Embryonic facial prominence (tissue), 1 donor: ENCODE data around the gene TPO.

ENCODE experiments used
- DNase-seq: peaks from one replicate; pipeline ENCODE4 v3.0.0-alpha.2; 2016; ENCODE audit errors: extremely low spot score

Gene TPO

DNA sequence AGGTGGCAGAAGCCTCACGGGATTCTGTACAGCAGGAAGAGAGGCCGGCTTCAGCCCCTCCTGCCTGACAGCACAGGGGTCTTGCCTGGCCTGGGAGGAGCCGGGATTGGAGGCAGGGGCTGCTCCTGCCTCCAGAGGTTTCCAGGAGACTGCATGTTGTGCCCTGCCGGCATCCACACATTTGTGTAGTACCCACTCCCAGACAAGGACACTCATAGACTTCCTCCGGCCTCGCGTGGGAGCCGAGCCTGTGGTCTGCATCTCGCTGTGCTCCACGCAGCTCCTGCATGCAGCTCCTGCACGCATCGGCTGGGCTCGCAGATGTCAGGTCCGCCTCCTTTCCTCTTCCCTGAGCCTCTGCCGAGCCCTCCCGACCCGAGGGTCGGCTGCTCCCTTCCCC, 34.7 kb downstream of the TPO start:
- no peak for DNase-seq

DNA sequence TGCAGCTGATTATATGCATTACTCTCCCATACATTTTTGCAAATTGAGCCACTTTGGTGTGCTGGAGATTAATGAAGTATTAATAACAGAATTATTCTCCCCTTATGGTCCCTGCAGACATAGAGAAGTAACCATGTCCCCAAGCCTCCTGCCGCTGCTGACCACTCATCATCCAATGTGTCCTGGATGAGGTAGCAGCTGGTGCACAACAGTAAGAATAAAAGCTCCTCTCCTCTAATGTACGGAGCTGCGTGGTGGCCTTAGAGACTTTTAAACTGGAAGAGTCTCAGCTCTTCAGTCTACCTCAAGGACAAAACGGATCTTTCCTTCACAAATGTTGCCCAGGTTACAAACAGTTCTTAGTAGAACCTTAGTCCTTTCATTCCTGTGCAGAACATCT, 37.7 kb downstream of the TPO start:
- DNase-seq: no peak

DNA sequence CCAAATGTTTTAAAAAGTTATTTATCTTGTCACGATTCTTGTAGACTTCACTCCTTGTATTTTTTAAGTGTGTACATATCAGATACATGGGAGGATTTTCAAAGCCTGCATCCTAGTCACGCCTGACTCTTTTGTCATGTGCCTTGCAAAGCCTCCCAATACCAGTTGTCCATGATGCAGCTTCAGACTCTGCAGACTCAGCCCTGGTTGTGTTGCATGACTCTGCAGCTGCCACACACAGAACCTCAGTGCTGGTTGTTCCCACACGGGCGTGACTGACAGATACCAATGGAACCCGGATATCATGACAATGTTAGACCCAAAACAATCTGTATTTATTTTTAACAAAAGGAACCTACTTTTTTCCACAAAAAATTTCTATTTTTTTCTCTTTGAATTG, 38.2 kb downstream of the TPO start:
- no peak for DNase-seq

DNA sequence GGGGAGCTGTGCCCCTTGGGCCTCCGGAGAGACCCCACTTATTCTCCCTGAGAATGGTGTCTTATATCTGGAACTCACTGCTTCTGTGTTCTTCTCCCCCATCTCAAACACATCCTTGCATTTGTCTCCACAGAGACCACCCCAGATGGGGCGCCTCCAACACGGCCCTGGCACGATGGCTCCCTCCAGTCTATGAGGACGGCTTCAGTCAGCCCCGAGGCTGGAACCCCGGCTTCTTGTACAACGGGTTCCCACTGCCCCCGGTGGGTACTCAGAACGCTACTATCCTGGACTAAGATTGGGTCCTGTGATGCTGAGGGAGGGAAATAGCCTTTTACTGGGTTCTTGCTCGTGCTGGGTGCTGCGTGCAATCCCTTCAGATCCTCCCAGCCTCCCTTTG, 40.3 kb downstream of the TPO start:
- DNase-seq: no peak

DNA sequence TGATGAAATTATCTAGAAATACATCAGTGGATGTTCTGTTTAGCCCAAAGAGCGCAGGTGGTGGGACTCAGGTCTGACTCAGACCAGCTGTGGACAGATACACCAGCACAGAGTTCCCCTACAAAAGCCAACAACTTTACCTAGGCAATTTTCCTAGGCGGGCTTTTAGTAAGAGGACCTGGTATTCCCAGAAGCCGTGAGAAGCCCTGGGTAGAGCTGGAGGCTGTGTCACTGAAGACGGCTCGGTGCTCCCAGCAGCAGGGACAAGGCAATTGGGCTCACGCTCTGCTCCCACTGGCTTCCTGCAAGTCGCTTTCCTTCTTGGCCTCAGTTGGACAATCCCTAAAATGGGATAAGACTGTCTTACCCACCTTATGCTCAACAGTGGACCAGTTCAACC, 41.1 kb downstream of the TPO start:
- DNase-seq: no peak

DNA sequence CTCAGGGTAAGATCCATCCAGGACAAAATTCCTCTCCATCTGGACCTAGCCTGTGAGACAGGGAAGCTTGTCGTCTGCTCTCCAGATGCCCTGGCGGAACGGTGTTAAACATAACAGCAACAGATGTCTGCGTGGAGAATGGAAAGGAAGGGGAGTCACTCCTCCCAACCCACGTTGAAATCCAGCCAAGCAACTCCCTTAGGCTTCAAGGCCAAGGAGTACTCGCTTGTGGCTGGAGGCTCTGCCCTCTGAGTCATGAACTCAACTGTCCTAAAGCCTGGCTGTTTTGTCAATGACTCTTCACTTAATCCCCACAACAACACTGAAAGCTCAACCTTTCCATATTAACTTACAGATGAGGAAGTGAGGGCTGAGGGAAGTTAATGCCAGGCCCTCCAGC, 42.2 kb downstream of the TPO start:
- DNase-seq: no peak

DNA sequence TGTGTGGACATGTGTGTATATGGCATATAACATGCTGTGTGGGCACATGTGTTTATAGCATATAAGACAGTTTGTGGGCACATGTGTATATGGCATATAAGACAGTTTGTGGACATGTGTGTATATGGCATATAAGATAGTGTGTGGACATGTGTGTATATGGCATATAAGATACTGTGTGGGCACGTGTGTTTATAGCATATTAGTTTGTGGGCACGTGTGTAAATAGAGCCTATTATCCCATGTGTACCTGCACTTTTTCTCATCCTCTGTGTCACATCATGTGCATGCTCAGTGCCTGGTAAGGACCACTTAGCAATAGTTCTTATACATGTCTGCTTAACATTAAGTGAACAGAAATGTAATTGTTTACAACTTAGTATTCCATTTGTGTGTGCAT, 45.2 kb downstream of the TPO start:
- DNase-seq: no peak

DNA sequence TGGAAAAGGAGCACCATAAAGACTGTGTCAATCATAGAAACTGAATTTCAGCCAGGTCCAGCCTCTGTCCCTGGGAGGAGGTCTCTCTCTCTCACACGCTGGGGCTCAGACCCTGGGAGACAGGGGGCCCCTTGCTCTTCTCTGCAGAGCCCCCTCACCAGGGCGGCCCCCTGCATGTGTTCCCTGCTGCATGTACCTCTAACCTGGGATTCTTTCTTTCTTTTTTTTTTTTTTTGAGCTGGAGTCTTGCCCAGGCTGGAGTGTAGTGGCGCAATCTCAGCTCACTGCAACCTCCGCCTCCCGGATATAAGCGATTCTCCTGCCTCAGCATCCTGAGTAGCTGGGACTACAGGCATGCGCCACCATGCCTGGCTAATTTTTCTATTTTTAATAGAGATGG, 46.5 kb downstream of the TPO start:
- DNase-seq: no peak

DNA sequence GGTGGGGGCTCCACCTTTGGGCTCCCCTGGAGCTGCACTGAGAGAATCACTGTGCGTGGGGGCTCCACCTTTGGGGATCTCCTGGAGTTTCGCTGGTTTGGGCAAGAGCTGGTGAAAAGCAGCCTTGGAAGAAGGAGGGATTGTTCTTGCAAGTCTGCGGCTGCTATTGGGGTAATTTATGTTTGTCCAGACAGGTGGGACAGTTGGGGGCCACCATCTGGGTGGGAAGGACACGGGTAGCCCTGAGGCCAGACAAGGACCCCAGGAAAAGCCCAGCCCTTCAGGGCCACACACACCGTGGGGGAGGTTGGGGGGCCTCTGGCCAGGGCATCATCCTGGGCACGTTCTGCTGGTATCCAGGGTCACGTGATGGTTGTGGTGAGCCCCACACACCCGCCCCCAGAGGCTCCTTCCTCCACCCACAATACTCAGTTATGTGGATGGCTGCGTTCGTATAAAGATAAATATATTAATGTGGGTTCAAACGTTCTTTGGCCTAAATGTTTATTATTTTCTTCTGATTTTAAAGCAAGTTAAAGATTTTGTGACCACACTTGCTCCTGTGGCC, 47.7 kb downstream of the TPO start:
- DNase-seq: no peak

DNA sequence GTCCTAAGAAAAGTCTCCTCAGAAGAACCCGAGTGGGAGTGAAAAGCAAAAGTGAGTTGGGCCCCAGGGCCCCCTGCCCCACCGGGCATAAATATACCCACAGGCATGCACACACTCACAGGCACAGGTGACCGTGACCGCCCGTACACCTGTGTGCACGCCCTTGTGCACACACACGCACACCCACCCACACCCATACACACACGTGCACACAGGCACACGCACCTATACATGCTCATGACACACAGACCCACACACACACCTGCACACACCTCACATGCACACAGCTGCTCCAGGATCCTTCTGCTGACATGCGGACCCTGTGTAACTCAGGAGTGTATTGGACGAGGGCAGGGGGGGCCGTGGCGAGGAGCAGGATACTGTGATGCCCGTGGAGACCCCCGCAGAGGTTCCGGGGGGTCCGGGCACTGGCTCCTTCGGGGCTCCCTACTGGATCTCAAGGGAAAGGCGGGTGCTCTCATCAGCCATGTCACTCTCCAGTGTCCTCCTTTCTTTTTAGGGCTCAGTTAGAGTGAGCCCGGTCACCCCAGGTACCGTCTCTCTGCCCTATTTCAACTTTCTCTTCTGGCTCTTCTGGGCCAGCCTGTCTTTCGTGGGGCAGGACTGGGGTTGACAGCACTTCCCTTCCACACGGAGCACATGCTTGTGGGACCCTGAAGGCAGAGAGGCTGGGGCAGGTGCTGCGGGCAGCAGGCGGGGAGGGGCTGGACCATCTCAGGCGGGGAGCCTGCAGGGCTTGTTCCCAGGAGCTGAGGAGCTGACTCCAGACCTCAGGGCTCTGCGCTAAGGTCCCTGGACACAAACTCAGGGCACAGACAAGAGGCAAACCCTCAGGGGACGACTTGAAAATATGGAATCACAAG, 48.5 kb downstream of the TPO start:
- DNase-seq: no peak

DNA sequence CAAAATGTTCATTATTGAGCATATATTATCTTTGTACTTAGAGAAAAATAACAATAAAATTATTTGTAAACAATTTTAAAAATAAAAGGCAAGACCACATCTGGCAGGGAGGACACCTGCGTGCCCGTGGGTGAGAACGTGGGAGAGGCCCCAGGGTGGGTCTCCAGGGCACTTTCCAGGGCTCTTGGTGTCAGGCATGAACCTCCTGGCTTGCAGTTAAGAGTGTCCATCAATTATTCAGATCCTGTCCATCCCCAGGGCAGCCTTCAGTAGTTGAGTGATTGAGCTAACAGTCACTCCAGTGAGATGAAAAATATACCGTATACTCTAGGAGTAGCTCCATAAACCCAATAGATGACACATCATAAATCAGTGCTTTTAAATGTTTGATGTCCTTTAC, 49.7 kb downstream of the TPO start:
- DNase-seq: no peak

DNA sequence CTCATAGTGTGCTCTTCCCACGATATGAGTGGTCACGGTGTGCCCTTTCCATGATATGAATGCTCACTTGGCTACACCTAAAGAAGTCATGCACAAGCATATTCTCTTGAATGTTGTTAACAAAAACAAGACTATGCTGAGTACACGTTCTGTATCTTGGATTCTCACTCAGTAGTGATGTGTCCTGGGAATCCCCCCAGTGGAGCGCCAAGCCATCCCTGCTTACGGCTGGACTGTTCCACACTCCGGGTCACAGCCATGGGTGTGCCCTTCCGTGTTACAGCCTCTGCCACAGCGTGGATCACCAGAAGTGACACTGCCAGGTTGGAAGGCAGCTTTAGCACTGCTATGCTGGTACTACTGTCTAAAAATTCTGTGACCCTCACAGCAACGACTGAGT, 59.1 kb downstream of the TPO start:
- no peak for DNase-seq

DNA sequence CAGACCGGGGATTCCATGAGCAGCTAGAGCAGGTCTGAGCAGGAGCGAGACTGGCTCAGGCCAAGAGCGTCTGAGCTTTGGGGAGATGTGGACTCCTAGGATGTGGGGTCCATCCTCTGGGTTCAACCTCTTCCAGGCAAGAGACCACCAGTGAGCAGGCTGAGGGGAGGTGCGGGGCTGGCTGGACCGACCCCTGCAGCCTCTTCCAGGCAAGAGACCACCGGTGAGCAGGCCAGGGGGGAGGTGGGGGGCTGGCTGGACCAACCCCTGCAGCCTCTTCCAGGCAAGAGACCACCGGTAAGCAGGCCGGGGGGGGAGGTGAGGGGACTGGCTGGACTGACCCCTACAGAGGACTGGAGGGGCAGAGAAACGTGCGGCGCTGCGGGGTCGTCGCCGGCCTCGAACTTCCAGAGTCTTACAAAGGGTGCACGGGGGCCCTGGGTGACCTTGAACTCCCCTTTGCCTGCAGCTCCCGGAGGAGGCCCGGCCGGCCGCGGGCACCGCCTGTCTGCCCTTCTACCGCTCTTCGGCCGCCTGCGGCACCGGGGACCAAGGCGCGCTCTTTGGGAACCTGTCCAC, 63.4 kb downstream of the TPO start:
- no peak for DNase-seq

DNA sequence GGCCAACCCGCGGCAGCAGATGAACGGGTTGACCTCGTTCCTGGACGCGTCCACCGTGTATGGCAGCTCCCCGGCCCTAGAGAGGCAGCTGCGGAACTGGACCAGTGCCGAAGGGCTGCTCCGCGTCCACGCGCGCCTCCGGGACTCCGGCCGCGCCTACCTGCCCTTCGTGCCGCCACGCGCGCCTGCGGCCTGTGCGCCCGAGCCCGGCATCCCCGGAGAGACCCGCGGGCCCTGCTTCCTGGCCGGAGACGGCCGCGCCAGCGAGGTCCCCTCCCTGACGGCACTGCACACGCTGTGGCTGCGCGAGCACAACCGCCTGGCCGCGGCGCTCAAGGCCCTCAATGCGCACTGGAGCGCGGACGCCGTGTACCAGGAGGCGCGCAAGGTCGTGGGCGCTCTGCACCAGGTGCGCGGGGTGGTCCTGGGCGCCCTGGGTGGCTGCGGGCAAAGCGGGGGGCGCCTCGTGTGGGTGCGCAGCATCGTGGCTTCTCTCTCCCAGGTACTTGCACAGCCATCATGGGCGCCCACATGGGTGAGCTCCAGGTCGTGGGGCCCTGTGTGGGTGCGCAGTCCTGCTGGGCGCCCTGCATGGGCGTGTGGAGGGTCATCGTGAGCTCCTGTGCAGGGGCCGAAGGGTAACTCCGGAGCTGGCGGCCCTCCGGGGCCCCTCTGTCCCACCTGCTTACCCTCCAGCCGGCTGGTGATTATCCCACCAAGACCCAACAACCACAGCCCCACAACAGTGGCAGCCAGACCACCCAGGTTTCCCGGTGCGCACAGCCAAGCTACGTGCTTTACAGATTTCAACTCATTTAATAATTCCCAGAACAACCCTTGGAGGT, 64.2 kb downstream of the TPO start:
- DNase-seq: no peak

DNA sequence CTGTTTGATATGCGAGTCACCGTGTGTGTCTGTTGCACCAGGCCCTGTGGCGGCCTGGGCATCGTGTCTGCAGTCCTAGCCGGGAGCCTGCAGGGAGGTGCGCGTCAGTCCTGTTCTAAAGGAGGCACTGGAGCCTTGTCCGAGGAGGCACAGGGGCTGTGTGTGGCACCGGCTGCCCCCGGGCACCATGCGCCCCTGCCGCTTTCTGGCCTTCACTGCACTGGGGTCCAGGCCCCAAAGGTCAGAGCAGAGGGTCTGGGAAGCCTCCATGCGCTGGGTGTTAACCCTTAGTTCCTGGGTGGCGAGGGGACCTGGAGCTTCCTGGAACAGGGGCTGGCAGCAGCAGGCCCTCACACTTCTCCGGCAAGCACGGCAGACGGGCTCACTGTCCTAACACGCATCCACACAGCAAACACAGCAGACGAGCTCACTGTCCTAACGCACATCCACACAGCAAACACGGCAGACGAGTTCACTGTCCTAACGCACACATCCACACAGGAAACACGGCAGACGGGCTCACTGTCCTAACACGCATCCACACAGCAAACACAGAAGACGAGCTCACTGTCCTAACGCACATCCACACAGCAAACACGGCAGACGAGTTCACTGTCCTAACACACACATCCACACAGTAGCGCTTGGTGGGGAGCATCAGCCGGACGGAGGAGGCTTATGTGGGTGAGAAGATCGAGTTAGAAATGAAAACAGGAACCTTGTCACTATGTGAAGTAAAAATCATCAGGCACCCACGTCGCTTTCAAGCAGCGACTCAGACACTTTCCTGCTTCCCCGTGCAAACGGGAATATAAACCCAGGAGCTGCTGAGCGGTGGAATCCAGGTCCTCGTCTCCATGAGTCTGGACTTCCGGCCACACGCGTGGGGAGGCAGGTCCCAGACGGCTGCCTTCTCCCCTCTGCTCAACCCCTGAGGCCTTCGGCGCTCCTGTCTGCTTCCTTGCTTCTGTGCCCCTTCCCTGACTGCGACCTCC, 65.3 kb downstream of the TPO start:
- no peak for DNase-seq

DNA sequence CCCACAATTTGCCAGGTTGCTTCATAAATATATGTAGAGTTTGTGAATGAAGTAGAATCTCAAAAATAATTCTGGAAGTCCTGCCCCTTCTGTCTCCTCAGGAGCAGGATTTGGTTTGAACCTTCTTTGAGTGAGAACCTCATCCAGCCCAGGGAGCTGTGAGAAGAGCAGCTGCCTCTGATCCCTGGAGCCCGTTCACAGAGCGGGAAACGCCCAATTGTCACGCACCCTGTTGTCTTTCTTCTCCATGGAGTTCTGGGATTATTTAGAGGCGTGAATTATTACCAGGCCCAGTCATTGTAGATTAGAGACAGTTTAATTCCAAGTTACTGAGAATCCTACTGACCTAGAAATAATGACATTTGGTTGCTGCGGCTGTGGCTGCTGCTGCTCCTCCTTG, 66.1 kb downstream of the TPO start:
- no peak for DNase-seq

DNA sequence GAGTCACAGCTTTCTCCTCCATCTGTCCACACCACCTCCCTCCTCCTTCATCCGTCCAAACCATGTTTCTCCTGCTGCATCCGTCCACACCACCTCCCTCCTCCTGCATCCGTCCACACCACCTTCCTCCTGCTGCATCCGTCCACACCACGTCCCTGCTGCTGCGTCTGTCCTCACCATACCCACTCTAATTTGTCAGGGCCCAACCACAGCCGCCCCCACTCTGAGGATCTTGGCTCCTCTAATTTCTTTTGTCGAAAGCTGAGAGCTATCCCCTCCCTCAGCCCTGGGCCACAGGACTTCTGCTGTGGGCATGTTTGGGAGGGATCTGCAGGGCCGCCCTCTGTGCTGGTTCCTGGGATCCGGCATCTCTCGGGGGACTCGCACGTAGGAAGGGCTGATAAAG, 67.4 kb downstream of the TPO start:
- no peak for DNase-seq

DNA sequence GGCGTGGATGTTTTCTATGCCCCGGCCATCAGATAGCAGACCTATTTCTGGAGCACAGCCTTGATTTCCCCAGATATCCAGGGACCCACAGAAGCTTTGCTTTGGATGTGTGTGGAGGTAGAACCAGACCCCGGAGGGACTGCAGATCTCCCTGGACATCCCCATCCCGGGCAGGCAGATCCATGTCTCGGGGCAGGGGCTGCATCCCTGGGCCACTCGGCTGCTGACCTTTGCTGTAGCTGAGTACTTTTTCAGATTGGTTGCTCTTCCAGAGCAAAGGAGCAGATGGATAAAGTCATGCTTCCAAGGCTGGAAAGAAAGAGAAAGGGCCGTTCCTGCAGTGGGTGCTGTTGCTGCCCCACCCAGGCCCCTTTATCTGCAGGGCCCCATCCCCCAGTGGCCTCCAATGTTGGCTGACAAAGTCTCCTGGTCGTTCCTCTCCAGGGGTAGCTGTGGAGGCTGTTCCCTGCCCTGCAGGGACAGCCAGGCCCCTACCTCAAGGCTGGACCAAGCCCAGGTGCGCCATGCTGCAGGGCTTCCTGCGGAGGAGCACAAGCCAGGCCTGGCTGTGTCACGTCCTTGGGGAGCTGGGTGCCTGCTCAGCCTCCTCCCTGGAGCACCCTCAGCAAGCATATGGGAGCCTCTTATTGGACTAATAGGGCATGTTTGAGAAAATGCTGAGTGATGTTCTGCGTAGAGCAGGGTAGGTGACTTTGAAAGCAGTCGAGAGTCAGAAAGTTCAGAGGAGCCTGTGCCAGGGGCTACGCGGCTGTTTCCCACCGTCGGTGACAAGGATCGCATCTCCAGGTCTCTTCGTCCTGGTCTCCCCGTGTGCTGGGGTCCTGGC, 68.4 kb downstream of the TPO start:
- no peak for DNase-seq

DNA sequence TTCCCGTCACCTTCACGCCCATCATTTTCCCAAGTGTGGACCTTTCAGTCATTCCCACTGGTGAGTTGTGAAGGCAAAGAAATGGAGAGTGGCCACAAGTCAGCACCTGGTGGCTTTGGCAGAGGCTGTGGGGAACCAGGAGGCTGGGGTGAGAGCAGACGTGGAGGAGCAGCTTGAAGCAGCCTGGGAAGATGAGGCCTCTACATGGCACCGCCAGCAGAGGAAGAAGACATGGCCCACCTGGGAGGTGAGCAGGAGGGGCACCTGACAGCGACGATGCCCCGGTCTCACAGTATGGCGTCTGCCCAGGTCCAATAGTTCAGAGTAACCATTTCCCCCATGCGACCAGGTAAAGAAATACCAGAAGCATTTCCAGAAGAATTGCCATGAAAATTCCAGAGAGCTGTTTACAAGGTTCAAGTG, 69.0 kb downstream of the TPO start:
- no peak for DNase-seq

DNA sequence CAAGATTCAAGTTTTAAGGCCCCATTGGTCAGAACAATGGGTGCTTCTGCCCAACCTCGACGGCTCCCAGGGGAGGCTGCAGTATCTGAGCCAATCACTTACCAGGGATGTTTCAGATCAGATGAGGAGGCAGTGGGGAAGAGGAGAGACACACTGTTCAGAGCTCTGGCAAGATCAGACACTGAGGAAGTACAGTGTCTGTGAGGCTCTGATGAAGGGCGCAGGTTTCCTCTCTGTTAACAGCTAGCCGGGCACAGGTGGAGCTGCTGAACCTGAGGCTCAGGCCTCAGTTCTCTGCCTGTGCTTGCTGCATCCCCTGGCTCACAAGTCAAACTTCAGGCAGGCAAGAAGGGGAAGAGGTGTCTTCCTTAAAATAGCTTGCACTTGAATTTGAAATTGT, 69.7 kb downstream of the TPO start:
- no peak for DNase-seq
